Measurements from ENCODE around the gene ARIH2. TPM values are rescaled to one million over a fixed set of nuclear protein-coding genes. Genes with fewer than 3 reads are reported as not detected.

Gene ARIH2
- total and polyA plus RNA-seq, 9 of the 15 experiments (the other 6 are each of a cell fraction or from before 2014, with no cell fraction given) = 27.0 to 120 (median 108) TPM

- TF ChIP-seq ZNF407 (IDR thresholded peaks at IDR 0.05; ENCODE audit: low read depth) (no peak), ARID4B (CRISPR knock-in tag; IDR thresholded peaks at IDR 0.05) (no peak), SRSF1 (IDR thresholded peaks at IDR 0.05; ENCODE audit: low read depth, low read length) (no peak), ZBTB7A (IDR thresholded peaks at IDR 0.05; ENCODE audit: borderline replicate concordance, control insufficient read depth, low read depth, low read length) (no peak), UBTF (IDR thresholded peaks at IDR 0.05; ENCODE audit: borderline replicate concordance in 1 of 2, low read depth in 2 of 2, low read length in 2 of 2) (no peak)
Observed at GRCh38 chr3:49035281-49035680, 116.6 kb downstream of the ARIH2 start (continued).
